Brain microvascular endothelial cell (primary cell): ENCODE data around the gene LTN1.

Experiments used
- DNase-seq: peaks from one replicate; pipeline ENCODE4 v3.0.0-alpha.2; 2020
- H3K27ac ChIP-seq: fragments of 250-450 bp; sonication (Bioruptor Pico); 2 replicates; pipeline ENCODE4 v1.5.1; 2020; ENCODE audit warnings: mild to moderate bottlenecking, moderate library complexity
- H3K27me3 ChIP-seq: fragments of 250-450 bp; sonication (Bioruptor Pico); replicated peaks from 2 replicates; pipeline ENCODE4 v1.5.1; 2020; ENCODE audit warnings: mild to moderate bottlenecking
- H3K36me3 ChIP-seq: fragments of 250-450 bp; sonication (Bioruptor Pico); replicated peaks from 2 replicates; pipeline ENCODE4 v1.5.1; 2020; ENCODE audit warnings: mild to moderate bottlenecking
- H3K4me3 ChIP-seq: 2 replicates; pipeline ENCODE4 v1.5.1; 2011; ENCODE audit warnings: low read depth, mild to moderate bottlenecking, control low read depth, low read length, moderate library complexity
- CTCF ChIP-seq: IDR thresholded peaks from 2 replicates; pipeline ENCODE4 v1.5.1; 2011; ENCODE audit warnings: low read depth, mild to moderate bottlenecking, moderate library complexity, low read length, control low read depth, inconsistent platforms; ENCODE audit errors: missing control alignments
- in situ Hi-C: cut with HindIII; loops from 2 replicates; pipeline ENCODE4 v1.10.0; 2017; ENCODE audit warnings: low sequenced_read_pairs, low pct_ligation_motif_present

LTN1 gene

DNA sequence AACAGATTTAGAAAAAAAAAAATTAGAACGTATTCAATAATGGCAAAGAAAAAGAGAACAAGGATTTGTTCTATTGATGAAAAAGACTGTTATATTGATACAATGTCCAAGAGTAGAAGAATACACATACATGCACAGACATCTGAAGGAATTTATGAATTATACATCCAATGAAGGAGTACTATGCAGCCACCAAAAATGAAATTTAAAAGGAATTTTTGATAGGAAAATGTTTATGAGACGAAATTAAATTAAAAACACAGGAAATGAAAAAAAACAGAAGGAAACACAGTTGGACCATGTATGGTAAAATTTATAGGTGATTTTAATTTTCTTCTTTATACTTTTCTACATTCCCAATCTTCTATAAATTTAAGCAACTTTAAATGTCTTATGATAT lies 110.3 kb downstream of the LTN1 start:
- no peak for TF ChIP-seq CTCF
- in situ Hi-C loops: no loop called here
- Histone ChIP-seq H3K27me3 (no peaks in the 10 kb centered on the region), H3K27ac (no peak overlapping the region), H3K4me3 (no peak overlapping the region), H3K36me3 (no peaks in the 10 kb centered on the region)
- DNase-seq: no peak
